ENCODE measurements around the gene IREB2.
A peak's percentile ranks its signal among the peaks of the same experiment; 100 is the strongest.
"Not testable (repeated sequence)": the region's sequence is repeated elsewhere in the genome, so short reads cannot be mapped to it uniquely, and the experiment has no call there.

The IREB2 gene, protein sequence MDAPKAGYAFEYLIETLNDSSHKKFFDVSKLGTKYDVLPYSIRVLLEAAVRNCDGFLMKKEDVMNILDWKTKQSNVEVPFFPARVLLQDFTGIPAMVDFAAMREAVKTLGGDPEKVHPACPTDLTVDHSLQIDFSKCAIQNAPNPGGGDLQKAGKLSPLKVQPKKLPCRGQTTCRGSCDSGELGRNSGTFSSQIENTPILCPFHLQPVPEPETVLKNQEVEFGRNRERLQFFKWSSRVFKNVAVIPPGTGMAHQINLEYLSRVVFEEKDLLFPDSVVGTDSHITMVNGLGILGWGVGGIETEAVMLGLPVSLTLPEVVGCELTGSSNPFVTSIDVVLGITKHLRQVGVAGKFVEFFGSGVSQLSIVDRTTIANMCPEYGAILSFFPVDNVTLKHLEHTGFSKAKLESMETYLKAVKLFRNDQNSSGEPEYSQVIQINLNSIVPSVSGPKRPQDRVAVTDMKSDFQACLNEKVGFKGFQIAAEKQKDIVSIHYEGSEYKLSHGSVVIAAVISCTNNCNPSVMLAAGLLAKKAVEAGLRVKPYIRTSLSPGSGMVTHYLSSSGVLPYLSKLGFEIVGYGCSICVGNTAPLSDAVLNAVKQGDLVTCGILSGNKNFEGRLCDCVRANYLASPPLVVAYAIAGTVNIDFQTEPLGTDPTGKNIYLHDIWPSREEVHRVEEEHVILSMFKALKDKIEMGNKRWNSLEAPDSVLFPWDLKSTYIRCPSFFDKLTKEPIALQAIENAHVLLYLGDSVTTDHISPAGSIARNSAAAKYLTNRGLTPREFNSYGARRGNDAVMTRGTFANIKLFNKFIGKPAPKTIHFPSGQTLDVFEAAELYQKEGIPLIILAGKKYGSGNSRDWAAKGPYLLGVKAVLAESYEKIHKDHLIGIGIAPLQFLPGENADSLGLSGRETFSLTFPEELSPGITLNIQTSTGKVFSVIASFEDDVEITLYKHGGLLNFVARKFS

DNA sequence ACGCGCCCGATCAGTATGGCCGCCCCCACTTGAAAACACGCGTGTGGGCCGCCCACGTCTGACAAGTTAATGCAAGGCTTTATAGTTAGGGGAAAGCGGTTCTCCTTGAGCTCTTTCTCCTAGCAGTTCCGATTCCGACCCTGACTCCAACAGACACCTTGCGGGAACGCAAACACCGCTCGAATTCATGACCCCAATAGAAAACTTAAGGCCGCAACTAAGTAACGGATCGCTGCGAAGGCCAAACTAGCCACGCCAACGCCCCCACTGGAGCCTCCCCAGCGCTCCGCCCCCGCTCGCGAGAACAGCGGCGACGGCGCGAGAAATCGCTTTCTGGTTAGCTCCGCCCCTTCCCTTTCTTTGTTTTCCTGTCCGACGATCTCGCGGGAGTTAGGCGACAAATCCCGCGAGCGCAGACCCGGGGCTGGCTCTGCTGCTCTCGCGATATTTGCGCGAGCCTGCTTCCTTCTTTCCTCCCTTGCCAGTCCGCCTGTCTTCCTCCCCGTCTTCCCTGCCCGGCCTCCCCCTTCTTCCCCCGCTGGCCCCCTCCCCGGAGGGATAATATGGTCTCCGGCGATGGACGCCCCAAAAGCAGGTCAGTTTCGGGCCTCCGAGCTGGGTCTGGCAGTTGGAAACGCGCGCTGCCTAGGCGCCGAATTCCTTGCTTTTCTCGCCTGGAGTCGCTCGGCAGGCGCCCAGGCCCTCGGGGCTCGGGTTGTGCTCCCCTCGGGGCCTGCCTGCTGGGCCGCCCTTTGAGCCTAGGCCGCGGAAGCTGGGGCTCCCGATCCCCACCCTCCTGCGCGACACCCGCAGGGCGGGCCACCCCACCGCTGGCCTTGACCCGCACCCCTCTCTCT is at the start of gene IREB2:
IREB2 (plus strand) TSS at position 455 of the 857 bp plus-strand sequence; CDS start at position 577, 122 bp downstream.
- DNase-seq = peak; percentile 90

DNA sequence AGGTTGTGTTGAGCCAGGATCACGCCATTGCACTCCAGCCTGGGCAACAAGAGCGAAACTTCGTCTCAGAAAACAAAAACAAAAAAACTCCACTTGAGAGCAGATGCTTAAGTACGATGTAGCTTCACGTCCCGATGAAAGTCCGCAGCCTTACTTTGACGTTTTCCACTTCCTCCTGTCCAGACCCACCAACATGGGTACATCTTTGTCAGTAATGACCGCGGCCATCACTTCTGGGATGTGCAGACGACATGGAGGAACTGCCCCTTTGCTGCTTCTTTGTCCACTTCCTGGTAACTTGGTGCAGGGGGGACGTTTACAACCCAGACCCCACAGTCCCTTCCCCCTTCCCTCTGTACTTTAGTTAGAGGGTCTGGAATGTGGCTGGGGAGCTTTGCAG is 49.2 kb upstream of the IREB2 start:
- DNase-seq = no peak

DNA sequence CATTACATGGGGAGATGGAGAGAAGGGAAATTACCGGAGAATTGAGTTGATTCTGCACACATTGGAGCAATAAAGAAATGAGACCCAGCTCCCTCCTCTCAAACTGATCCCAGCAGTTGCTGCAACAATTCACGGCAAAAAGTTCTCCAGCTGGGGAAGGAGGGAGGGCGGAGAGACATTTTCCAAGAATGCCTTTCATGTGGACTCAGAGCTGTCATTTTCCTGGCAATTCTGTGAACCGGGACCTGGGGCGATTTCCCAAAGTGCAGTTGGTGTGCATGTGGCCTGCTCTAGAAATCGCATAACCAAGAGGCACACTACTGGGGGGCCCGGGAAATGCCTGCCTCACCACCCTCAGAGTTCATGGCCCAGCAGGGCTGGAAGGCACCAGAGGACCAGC is 48.7 kb upstream of the IREB2 start:
- DNase-seq = no peak

DNA sequence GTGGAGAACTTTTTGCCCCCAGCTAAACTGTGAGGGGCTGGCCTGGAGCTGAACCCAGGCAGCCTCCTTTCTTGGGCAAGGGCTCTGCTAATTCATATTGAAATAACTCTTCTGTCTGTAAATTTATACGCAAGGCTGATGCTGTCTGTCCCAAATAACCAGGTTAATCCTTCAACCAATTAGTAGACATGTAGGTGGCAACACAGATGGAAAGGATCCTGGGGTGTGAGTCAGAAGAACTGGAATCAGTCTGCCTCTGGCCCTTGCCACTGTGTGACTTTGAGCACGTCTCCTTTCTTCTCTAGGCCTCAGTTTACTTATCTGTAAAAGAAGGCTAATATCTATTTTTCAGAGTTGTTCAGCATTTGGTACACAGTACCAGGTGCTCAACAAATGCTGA is 48.3 kb upstream of the IREB2 start:
- no peak for DNase-seq

DNA sequence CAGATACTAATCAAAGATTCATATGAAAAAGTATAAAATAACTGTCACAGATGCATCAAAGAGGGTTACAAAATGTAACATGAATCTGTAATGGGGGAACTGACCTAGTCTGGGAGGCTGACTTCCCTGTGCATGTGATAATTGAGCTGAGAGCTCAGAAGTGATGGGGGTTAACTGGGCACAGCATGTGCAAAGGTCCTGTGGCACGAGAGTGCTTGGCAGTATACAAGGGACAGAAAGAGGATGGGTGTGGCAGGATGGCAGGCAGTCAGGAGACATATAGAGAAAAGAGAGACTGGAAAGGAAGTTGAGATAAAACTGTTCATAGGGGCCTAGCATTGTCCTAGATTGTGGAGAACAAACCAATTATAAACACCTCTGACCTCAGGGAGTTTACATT is 47.8 kb upstream of the IREB2 start:
- no peak for DNase-seq

DNA sequence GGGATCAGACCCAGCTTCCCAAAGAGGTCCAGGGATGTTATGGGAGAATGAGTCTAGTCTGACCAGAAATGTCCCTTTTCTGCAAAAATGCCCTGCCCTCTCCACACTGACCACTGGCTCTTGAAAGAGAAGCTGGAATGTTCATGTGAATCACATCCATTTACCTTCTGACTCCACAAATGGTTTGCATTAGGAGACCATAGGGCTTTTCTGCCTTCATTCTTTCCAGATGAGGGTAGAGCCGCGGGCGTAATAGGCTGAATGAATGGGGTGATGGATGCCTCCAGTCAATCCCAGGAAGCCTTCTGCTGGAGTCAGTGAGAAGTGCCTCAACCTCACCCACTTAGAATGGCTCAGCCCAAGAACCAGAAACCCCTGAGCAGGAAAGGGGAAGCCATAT is 47.2 kb upstream of the IREB2 start:
- no peak for DNase-seq

DNA sequence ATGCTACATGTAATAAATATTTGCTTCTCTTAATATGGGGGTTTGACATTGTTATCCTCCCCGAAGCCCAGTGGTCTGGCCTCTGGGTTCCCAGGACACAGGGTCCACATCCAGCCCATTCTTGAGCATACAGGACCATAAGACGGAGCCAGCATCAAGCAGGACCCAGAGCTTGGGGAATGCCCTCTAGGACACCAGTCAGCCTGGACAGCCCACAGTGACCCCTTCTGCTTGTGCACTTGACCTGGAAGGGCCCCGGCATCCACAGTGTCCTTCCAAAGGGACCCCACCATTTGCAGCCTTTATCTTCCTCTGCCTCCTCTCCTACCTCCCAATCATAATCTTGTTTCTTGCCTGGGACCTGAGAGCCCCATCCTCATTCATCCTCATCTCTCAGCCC is 46.2 kb upstream of the IREB2 start:
- no peak for DNase-seq

DNA sequence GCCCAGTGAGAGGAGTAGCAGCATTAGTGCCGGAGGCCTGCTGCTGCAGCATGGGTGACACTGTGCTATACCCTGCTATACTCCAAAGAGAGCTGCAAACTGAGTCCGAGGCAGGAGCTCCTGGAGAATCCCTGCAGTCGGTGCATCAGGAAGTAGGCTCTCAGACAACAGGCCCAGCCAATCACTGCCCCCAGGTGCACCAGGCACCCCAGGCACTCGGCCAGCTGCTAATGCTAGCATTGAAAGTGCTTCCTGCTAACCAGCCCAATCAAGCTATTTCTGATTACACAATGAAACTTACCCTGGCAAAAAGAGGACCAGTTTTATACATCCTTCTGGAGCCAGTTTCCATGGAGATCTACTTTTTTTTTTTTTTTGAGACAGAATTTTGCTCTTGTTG is 45.6 kb upstream of the IREB2 start:
- DNase-seq = no peak

DNA sequence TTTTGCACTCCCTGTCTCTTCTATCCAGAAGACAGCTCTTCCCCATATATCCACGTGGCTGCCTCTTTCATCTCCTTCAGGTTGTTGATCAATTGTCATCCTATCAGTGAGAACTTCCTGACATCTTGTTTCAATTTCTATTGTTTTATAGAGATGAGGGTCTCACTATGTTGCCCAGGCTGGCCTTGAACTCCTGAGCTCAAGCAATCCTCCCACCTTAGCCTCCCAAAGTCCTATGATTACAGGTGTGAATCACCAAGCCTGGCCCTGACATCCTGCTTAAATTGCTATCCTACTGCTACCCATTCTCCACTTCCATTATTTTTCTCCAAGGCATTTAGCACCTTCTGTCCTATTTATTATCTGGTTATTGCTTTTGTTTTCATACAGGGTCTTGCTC is 44.9 kb upstream of the IREB2 start:
- no peak for DNase-seq

DNA sequence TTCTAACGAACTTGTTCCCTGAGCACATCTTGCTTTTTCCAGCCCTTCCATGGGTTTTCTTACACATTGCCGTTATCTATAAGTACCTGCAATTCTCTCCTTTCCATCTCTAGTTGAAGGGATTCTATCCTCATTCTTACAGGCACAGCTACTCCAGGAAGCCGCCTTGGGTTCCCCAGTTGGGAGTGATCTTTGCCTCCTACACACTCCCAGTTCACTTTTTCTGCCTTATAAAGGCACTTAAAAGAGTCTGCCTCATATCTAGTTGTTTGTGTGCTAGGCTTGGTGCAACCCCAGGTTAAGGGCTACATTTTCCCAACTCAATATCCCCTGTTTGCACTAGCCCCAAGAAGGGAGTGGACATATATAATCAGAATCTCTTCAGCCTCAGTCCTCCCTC is 44.0 kb upstream of the IREB2 start:
- DNase-seq = no peak

DNA sequence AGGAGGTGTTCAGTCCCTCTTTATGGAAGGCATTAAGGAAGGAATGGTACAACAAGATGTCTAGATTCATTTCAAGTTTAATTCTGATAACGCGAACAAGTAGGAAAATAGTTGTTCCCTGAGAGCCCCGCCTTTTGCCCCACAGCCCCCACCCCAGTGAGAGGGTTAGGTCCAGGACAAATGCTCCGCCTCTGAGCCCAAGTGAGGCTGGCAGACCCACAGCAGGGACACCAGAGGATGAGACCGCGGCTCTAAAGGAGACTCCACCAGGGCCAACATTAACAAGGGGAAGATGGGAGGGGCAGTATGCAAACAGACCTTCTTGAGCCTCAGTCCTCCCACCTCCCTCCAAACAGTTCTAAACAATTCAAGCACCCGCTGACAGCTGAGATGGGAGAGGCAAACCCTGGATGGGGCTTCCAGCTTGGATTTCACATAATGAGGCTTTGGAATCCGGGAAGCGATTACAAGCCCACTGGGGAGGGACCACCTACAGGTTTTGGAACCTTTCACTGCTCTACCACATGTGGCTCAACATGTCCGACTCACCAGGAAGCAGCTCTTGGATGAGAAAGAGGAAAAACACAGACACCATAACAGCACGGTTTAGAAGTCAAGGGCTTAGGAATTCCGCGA is 42.9 kb upstream of the IREB2 start:
- no peak for DNase-seq

DNA sequence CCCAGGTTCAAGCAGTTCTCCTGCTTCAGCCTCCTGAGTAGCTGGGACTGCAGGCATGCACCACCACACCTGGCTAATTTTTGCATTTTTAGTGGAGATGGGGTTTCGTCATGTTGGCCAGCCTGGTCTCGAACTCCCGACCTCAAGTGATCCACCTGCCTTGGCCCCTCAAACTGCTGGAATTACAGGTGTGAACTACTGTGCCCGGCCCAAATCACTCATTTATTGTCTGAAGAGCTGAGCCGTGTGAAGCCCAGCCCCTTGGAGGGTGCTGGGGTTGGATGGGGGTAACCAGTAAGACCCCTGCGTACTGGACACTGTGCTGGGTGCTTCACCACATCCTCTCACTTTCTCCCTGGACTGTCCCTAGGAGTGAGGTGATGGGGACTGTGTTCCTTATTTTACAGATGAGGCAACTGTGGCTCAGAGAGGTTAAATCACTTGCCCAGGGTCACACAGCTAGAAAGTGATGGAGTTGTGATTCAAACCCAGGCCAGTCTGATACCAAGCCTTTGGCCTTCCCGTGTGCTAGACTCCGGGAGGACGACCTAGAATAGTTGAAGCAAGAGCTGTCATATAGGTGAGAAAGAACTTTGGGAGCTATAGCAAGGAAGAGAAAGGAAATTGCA is 41.7 kb upstream of the IREB2 start:
- no peak for DNase-seq

DNA sequence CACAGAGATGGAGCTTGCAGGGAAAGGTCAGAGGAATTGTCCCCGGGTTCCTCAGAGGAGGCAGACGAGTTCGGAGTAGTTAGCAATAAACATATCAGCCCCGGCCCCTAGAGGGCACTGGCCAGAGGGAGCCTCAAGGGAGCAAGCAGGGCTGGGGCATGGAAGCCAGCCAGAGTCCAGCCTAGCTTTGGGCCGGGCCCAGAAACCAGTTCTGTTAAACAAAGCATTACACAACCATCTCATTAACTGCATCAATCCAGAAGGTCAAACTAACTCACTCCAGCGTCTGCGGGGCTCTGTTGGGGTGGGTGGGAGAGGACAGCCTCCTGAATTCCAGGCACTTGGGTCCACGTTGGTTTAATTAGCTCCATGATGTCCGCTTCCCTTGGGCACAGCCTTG is 41.0 kb upstream of the IREB2 start:
- DNase-seq = no peak

DNA sequence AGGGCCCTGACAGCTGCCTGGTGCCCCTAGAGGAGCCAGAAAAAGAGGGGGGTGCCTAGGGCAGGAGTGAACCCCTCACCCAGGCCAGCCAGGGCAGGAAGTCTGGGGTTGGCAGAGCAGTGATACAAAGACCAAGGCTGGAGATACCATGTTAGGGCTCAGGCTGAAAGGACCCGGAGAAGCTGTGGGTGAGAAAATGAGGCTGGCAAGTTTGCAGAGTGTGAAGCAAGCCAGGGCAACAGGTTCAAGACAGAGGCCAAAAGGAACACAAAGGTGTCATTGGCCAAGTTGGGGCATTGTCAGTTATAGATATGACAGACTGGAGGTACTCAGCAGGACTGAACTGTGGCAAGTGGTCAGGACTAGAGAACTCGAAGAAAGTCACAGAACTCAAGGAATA is 40.6 kb upstream of the IREB2 start:
- DNase-seq = no peak

DNA sequence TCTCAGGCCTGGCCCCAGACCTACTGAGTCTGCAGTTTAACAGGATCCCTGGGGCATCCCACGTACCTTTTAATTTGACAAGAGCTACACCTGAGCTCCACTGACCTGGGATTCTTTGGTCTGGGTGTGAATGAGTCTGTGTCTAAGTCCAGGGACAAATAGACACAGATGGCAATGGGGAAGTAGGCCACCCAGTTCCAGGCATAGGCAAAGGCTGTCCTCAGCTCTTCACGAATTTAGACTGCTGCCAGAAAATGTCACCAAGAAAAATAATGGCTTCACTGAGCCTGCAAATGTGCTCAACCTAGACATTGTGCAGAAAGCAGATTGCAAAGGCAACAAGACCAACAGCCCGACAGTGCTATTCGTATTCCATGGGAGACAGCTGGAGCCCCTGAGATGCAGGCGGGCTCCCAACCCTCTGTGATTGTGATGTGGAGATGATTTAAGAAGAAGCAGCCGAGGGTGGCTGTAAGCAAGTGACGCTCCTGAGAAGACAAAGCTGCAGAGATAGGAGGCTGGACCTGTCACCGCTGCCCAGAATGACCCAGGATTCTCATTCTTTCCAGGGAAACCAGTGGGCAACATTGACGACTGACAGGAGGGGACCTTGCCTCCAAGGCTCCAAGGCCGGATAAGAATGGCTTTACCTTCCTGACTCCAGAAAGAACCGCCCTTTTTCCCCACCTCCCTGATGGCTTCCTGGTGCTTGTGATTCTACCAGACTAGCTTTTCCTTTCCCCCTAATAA is 39.8 kb upstream of the IREB2 start:
- DNase-seq = no peak

DNA sequence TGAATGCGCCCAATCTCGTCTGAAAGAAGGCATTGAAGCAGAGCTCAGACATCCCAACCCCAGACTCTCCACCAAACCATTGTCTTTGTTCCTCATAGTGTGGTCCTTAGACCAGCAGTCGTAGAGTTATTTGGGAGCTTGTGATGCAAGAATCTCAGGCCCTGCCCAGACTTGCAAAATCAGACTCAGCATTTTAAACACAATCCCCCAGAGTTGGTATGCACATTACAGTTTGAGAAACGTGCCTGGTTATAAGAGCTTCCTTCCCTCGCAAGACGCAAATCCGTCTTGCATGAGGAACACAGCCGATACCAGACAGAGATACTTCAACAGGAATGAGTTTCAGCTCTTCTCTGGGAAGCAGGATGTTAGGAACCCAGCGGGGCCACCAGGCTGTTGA is 38.9 kb upstream of the IREB2 start:
- DNase-seq = no peak

DNA sequence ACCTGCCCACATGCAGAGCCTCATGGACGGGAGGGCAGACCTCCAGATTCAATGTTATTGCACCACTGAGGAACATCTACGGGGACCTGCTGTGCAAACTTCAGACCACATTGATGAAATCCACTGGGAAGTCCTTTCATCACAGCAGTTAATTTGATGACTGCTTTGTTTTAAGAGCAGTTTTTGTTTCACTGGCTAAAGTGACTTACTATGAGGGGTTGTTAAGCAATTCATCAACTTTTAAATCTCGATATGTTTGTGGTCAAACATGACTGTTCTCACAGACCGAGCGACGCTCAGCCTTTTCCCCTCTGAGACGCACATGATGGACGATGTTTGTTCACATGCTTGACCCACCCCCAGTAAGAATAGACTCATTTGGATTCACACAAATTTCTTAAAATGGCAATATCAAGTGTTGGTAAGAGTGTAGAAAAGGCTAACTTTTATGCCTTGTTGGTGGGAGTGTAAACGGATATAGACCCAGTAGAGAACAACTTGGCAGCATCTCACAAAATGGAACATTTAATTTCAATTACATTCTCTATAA is 35.9 kb upstream of the IREB2 start:
- DNase-seq = no peak

DNA sequence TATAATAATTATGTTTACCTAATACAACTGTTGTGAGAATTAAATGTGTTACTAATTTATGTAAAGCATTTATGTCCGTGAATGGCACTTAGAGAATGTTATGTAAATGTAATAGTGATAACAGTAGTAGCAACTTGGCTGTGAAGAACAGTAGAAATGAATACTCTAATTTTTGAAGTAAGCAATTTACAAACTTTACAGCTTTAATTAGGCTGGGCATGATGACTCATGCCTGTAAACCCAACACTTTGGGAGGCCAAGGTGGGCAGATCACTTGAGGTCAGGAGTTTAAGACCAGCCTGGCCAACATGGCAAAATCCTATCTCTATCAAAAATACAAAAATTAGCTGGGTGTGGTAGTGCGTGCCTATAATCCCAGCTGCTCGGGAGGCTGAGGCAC is 33.9 kb upstream of the IREB2 start:
- no peak for DNase-seq

DNA sequence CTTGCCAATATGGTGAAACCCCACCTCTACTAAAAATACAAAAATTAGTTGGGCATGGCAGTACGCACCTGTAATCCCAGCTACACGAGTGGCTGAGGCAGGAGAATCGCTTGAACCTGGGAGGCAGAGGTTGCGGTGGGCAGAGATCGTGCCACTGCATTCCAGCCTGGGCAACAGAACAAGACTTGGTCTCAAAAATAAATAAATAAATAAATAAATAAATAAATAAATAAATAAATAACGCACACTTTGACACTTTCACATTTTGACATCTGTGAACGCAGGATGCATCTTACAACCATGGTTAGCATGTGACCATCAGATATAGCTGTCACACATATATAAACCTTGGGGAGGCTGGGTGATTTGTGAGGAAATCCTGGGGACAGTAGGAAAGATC is 33.2 kb upstream of the IREB2 start:
- not testable (repeated sequence) for DNase-seq

DNA sequence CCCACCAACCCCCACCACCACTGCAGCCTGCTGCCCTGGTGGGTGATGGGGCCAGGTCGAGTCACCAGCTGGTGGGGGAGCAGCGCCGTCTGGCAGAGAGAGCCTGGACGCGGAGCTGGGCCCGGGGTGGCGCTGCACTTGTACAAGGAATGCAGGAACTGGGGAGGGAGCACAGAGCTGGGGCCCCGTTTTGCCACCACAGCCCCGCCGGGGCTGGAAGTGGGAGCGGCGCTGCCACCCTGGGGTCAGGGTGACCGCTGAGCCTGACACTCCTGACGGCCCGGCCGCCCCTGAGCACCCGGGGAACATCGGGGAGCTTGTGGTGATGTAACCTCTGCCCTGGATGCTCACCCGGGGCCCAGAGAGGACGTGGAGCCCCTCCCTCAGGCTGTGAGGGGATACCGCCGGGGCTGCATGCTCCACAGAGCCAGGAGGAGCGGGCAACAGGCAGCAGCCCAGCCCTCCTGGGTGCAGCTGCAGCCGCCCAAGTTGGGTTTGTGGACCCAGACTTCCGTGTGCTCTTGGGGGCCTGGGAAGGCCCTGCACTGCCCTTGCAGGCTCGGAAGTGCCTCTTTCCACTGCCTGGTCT is 32.6 kb upstream of the IREB2 start:
- DNase-seq = no peak

Measured in NCI-H510A (cell line).